HepG2 (cell line): ENCODE results near the gene CALY. TPM values are rescaled to one million over a fixed set of nuclear protein-coding genes. Genes with fewer than 3 reads are reported as not detected.

ENCODE experiments used
- EZH2 ChIP-seq: conservative IDR thresholded peaks from 2 replicates; pipeline ENCODE4 v1.6.1; 2012; ENCODE audit warnings: mild to moderate bottlenecking, low read depth, low read length, moderate library complexity
- HIC2 ChIP-seq: sonication (generic); formaldehyde crosslinking; IDR thresholded peaks from 2 replicates; pipeline ENCODE4 v1.9.0; 2022; ENCODE audit warnings: low read depth, missing genetic modification reagents
- MAFF ChIP-seq: IDR thresholded peaks from 2 replicates; pipeline ENCODE4 v1.6.1; 2011; ENCODE audit warnings: low read depth, low read length, improper control_type of control experiment
- MED1 ChIP-seq: sonication (generic); formaldehyde crosslinking; IDR thresholded peaks from 2 replicates; pipeline ENCODE4 v1.4.0; 2020; ENCODE audit warnings: missing genetic modification reagents
- NONO ChIP-seq, 2 experiments: fragments of 450-650 bp in 1 of 2; sonication (generic) in 1 of 2; formaldehyde crosslinking in 1 of 2; IDR thresholded peaks in 1 of 2; conservative IDR thresholded peaks in 1 of 2; 2 replicates each; pipeline versions ENCODE4 v1.6.1 to v1.8.0; 2017 to 2022; ENCODE audit warnings: mild to moderate bottlenecking in 1 of 2, missing genetic modification reagents in 1 of 2, moderate library complexity in 1 of 2
- POLR2AphosphoS5 ChIP-seq: IDR thresholded peaks from 2 replicates; pipeline ENCODE4 v1.6.1; 2012; ENCODE audit warnings: low read depth, low read length
- PTBP1 ChIP-seq: fragments of 200-400 bp; formaldehyde crosslinking; IDR thresholded peaks from 2 replicates; pipeline ENCODE4 v1.6.1; 2018; ENCODE audit warnings: low read length, low read depth; ENCODE audit not compliant: poor library complexity, severe bottlenecking
- TMF1 ChIP-seq: sonication (generic); formaldehyde crosslinking; IDR thresholded peaks from 2 replicates; pipeline ENCODE4 v1.8.1; 2022; ENCODE audit warnings: low read depth, missing genetic modification reagents
- U2AF1 ChIP-seq: fragments of 200-400 bp; formaldehyde crosslinking; optimal IDR thresholded peaks from 2 replicates; pipeline ENCODE3; 2017; ENCODE audit warnings: mild to moderate bottlenecking, low read depth, low read length
- ZEB1 ChIP-seq: IDR thresholded peaks from 2 replicates; pipeline ENCODE4 v1.6.1; 2012; ENCODE audit warnings: mild to moderate bottlenecking, low read depth, inconsistent platforms; ENCODE audit not compliant: insufficient replicate concordance
- ZFP41 ChIP-seq: sonication (generic); formaldehyde crosslinking; IDR thresholded peaks from 2 replicates; pipeline ENCODE4 v1.4.0; 2020; ENCODE audit warnings: mild to moderate bottlenecking, missing genetic modification reagents, borderline replicate concordance
- ZNF253 ChIP-seq: sonication (generic); formaldehyde crosslinking; IDR thresholded peaks from 2 replicates; pipeline ENCODE4 v1.8.0; 2022; ENCODE audit warnings: mild to moderate bottlenecking, missing genetic modification reagents, borderline replicate concordance
- ZNF296 ChIP-seq: sonication (generic); formaldehyde crosslinking; conservative IDR thresholded peaks from 2 replicates; pipeline ENCODE4 v1.5.0; 2020; ENCODE audit warnings: mild to moderate bottlenecking, missing genetic modification reagents
- ZNF34 ChIP-seq: sonication (generic); formaldehyde crosslinking; IDR thresholded peaks from 2 replicates; pipeline ENCODE4 v1.4.0; 2020; ENCODE audit warnings: mild to moderate bottlenecking, missing genetic modification reagents, borderline replicate concordance
- ZNF343 ChIP-seq: sonication (generic); formaldehyde crosslinking; IDR thresholded peaks from 2 replicates; pipeline ENCODE4 v1.4.0; 2020; ENCODE audit warnings: mild to moderate bottlenecking, missing genetic modification reagents
- ZNF382 ChIP-seq: sonication (generic); formaldehyde crosslinking; IDR thresholded peaks from 2 replicates; pipeline ENCODE4 v1.5.0; 2020; ENCODE audit warnings: missing genetic modification reagents, mild to moderate bottlenecking, borderline replicate concordance
- ZNF431 ChIP-seq: sonication (generic); formaldehyde crosslinking; IDR thresholded peaks from 2 replicates; pipeline ENCODE4 v1.9.0; 2022; ENCODE audit warnings: missing genetic modification reagents, low read depth, mild to moderate bottlenecking, borderline replicate concordance
- ZNF572 ChIP-seq: sonication (generic); formaldehyde crosslinking; IDR thresholded peaks from 2 replicates; pipeline ENCODE4 v1.5.1; 2020; ENCODE audit warnings: mild to moderate bottlenecking, missing genetic modification reagents
- ZNF597 ChIP-seq: sonication (generic); formaldehyde crosslinking; IDR thresholded peaks from 2 replicates; pipeline ENCODE4 v1.5.0; 2020; ENCODE audit warnings: missing genetic modification reagents
- ZNF615 ChIP-seq: sonication (generic); formaldehyde crosslinking; IDR thresholded peaks from 2 replicates; pipeline ENCODE4 v1.5.0; 2020; ENCODE audit warnings: mild to moderate bottlenecking, missing genetic modification reagents, borderline replicate concordance
- polyA plus RNA-seq, 8 experiments: library from polyadenylated mRNA; depleted of rRNA in 3 of 8; stranded (reverse) in 7 of 8; unstranded in 1 of 8; fragments of >200 nt; fragmentation: Illumina TruSeq in 4 of 8; extraction: Trizol in 4 of 8; gene quantifications; 2 replicates each; pipeline versions ENCODE4 v1.2.1 to v1.2.3, GENCODE V29; 2011 to 2016; ENCODE audit warnings: low read depth in 4 of 8, missing spikeins in 1 of 8, mixed read lengths in 1 of 8; ENCODE audit not compliant: insufficient read depth in 1 of 8
- total RNA-seq, 5 experiments: library from RNA; depleted of rRNA; stranded (reverse); fragments of >200 nt; fragmentation: Illumina TruSeq; extraction: Trizol; gene quantifications; 2 replicates each; pipeline ENCODE4 v1.2.3, GENCODE V29; 2016; ENCODE audit warnings: low read depth in 1 of 5
- TF ChIP-seq, protein P1 (sequence below): sonication (generic); formaldehyde crosslinking; IDR thresholded peaks from 2 replicates; pipeline ENCODE4 v1.8.1; 2023; ENCODE audit warnings: mild to moderate bottlenecking, missing genetic modification reagents
- TF ChIP-seq, protein P2 (sequence below): sonication (generic); formaldehyde crosslinking; IDR thresholded peaks from 2 replicates; pipeline ENCODE4 v1.9.0; 2021; ENCODE audit warnings: missing genetic modification reagents, borderline replicate concordance

The CALY gene
- total and polyA plus RNA-seq, 2 of the 13 experiments (the other 11 are each of a cell fraction or from before 2014, with no cell fraction given): 0.08 TPM; not detected in 1

DNA sequence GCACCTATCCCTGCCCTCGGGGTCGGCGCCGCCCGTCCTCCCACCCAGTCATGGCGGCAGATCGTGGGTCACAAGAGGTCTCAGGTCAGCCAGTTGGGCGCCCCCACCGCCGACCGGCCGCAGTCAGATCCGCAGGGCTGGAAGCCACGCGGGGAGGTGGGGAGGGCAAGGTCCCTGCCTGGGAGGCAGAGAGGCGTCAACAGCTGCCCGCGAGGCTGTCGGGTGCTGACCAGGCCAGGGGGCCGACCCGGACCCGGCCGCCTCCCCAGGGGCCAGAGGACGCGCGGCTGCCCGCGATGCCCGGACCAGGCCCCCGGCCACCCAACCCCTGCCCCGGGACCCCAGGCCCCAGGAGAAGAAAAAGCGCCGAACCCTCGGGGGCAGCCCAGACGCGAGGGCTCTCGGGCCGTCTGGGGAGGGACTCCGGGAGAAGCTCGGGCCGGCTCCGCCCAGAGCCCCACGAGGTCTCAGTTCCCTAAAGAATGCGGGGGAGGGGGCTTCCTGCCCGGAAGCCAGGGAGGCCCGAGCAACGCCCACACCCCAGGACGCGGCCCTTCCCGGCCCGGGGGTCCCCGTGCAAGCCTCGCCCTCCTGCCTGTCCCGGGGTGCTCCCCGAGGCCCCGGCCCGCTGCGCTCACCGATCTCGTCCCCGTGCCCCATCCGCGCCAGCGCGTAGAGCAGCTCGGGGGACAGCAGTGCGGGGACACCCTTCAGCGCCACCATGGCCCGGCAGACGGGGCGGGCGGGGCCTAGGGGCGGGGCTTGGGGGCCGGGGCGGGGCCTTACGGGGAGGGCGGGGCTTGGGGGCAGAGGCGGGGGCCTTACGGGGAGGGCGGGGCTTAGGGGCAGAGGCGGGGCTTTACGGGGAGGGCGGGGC, 20.8 kb upstream of the CALY start, which contains the start of gene FUOM (continued):
- TF ChIP-seq, protein P1, sequence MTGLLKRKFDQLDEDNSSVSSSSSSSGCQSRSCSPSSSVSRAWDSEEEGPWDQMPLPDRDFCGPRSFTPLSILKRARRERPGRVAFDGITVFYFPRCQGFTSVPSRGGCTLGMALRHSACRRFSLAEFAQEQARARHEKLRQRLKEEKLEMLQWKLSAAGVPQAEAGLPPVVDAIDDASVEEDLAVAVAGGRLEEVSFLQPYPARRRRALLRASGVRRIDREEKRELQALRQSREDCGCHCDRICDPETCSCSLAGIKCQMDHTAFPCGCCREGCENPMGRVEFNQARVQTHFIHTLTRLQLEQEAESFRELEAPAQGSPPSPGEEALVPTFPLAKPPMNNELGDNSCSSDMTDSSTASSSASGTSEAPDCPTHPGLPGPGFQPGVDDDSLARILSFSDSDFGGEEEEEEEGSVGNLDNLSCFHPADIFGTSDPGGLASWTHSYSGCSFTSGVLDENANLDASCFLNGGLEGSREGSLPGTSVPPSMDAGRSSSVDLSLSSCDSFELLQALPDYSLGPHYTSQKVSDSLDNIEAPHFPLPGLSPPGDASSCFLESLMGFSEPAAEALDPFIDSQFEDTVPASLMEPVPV (CRISPR knock-in tag): no peak; the same call in 1 of the 2 replicates
- TF ChIP-seq ZNF431 (no peak), ZNF597 (CRISPR knock-in tag) (no peak), ZEB1 (no peak), ZFP41 (CRISPR knock-in tag) (no peak), ZNF296 (no peak; the same call in 1 of the 2 replicates), ZNF615 (CRISPR knock-in tag) (no peak), NONO (IDR thresholded peaks at IDR 0.05) (no peak), NONO (CRISPR knock-in tag; conservative IDR thresholded peaks at IDR 0.05) (peak; percentile 52; the same call in 1 of the 2 replicates), ZNF572 (CRISPR knock-in tag) (no peak), TMF1 (CRISPR knock-in tag) (peak; percentile 32; the same call in 1 of the 2 replicates), MAFF (no peak), PTBP1 (peak; percentile 22), ZNF34 (no peak), ZNF382 (CRISPR knock-in tag) (no peak), POLR2AphosphoS5 (peak; percentile 69), ZNF253 (CRISPR knock-in tag) (no peak), U2AF1 (no peak), EZH2 (no peak), HIC2 (CRISPR knock-in tag) (no peak; the same call in 1 of the 2 replicates), ZNF343 (no peak), MED1 (CRISPR knock-in tag) (no peak)
- TF ChIP-seq, protein P2, sequence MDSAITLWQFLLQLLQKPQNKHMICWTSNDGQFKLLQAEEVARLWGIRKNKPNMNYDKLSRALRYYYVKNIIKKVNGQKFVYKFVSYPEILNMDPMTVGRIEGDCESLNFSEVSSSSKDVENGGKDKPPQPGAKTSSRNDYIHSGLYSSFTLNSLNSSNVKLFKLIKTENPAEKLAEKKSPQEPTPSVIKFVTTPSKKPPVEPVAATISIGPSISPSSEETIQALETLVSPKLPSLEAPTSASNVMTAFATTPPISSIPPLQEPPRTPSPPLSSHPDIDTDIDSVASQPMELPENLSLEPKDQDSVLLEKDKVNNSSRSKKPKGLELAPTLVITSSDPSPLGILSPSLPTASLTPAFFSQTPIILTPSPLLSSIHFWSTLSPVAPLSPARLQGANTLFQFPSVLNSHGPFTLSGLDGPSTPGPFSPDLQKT (CRISPR knock-in tag): no peak
